ENCODE data around the gene OR2M5. TPM values are rescaled to one million over a fixed set of nuclear protein-coding genes. Genes with fewer than 3 reads are reported as not detected.

OR2M5 gene
- total RNA-seq, 1 donor from 2014 or later, result not detected

GRCh38 chr1:248155927-248156326, 11.0 kb downstream of the OR2M5 start:
- Histone ChIP-seq H3K4me3 (no peak overlapping the region), H3K27me3 (ENCODE audit: low read depth) (no peaks in the 10 kb centered on the region), H3K4me1 (no peaks in the 10 kb centered on the region), H3K36me3 (no peaks in the 10 kb centered on the region), H3K9me3 (no peaks in the 10 kb centered on the region), H3K27ac (no peak overlapping the region)
- ATAC-seq (no peak), DNase-seq (no peak)
- intact Hi-C loops (cut with DNase I), result no loop called here
- TF ChIP-seq CTCF (IDR thresholded peaks at IDR 0.05), result no peak

GRCh38 chr1:248158758-248159157, 13.8 kb downstream of the OR2M5 start:
- H3K4me1 ChIP-seq, result no peaks in the 10 kb centered on the region
- no peaks in the 10 kb centered on the region for H3K9me3 ChIP-seq
- H3K4me3 ChIP-seq, result no peak overlapping the region
- ATAC-seq (no peak), DNase-seq (no peak)
- H3K36me3 ChIP-seq, result no peaks in the 10 kb centered on the region
- H3K27ac ChIP-seq, result no peak overlapping the region
- TF ChIP-seq CTCF (IDR thresholded peaks at IDR 0.05), result no peak
- intact Hi-C loops (cut with DNase I), result no loop called here
- no peaks in the 10 kb centered on the region for H3K27me3 ChIP-seq (ENCODE audit: low read depth)

GRCh38 chr1:248164031-248164430, 19.1 kb downstream of the OR2M5 start:
- intact Hi-C loops (cut with DNase I), result no loop called here

GRCh38 chr1:248165186-248165585, 20.2 kb downstream of the OR2M5 start:
- ATAC-seq, result no peak
- Histone ChIP-seq H3K4me3 (no peak overlapping the region), H3K9me3 (no peaks in the 10 kb centered on the region), H3K27me3 (ENCODE audit: low read depth) (no peaks in the 10 kb centered on the region), H3K4me1 (no peaks in the 10 kb centered on the region), H3K27ac (no peak overlapping the region), H3K36me3 (no peaks in the 10 kb centered on the region)
- no peak for DNase-seq
- TF ChIP-seq CTCF (IDR thresholded peaks at IDR 0.05), result no peak
- intact Hi-C loops (cut with DNase I), result no loop called here

More at GRCh38 chr1:248164031-248164430, 19.1 kb downstream of the OR2M5 start:
- no peak overlapping the region for H3K27ac ChIP-seq
- no peaks in the 10 kb centered on the region for H3K36me3 ChIP-seq
- no peaks in the 10 kb centered on the region for H3K27me3 ChIP-seq (ENCODE audit: low read depth)
- no peak overlapping the region for H3K4me3 ChIP-seq
- DNase-seq (no peak), ATAC-seq (no peak)
- H3K4me1 ChIP-seq, result no peaks in the 10 kb centered on the region
- H3K9me3 ChIP-seq, result no peaks in the 10 kb centered on the region
- no peak for TF ChIP-seq CTCF (IDR thresholded peaks at IDR 0.05)

GRCh38 chr1:248174521-248174920, 29.6 kb downstream of the OR2M5 start, which contains the start of gene OR2M2:
OR2M2 (plus strand) TSS chr1:248174821; CDS start chr1:248179986, 5,165 bp downstream.
- no peaks in the 10 kb centered on the region for H3K27me3 ChIP-seq (ENCODE audit: low read depth)
- intact Hi-C loops (cut with DNase I), result no loop called here

More at GRCh38 chr1:248174521-248174920, 29.6 kb downstream of the OR2M5 start, which contains the start of gene OR2M2:
- Histone ChIP-seq H3K27ac (no peak within 1 kb of the TSS), H3K9me3 (no peaks in the 10 kb centered on the region), H3K4me1 (no peaks in the 10 kb centered on the region), H3K4me3 (no peak within 1 kb of the TSS), H3K36me3 (no peaks in the 10 kb centered on the region)
- DNase-seq (no peak), ATAC-seq (no peak)
- no peak for TF ChIP-seq CTCF (IDR thresholded peaks at IDR 0.05)

All from lower lobe of right lung (tissue), 2 donors.